Panc1 (cell line): ENCODE data around the gene E4F1.

Experiments
- CTCF ChIP-seq: fragments of 450-650 bp; IDR thresholded peaks from 2 replicates; pipeline ENCODE4 v1.5.1; 2017; ENCODE audit warnings: mild to moderate bottlenecking
- POLR2AphosphoS5 ChIP-seq: IDR thresholded peaks from 2 replicates; pipeline ENCODE4 v1.6.1; 2012; ENCODE audit warnings: mild to moderate bottlenecking, low read depth, low read length, moderate library complexity
- REST ChIP-seq, 2 experiments: IDR thresholded peaks; 2 replicates each; pipeline ENCODE4 v1.6.1; 2011 to 2012; ENCODE audit warnings: low read depth in 2 of 2, control low read depth in 1 of 2, low read length in 1 of 2, mild to moderate bottlenecking in 1 of 2, moderate library complexity in 1 of 2; ENCODE audit not compliant: insufficient read depth in 1 of 2
- SIN3A ChIP-seq: IDR thresholded peaks from 2 replicates; pipeline ENCODE4 v1.6.1; 2012; ENCODE audit warnings: low read depth, mild to moderate bottlenecking, low read length, moderate library complexity, borderline replicate concordance; ENCODE audit not compliant: insufficient read depth

GRCh38 chr16:2253293-2253692 lies 29.9 kb downstream of the E4F1 start:
- TF ChIP-seq POLR2AphosphoS5, result no peak
- no peak for TF ChIP-seq CTCF
- TF ChIP-seq SIN3A, result no peak
- TF ChIP-seq REST (IDR thresholded peaks at IDR 0.05; ENCODE audit: insufficient read depth in 1 of 2, low read depth in 2 of 2, low read length in 1 of 2), result no peak
